HEK293T (cell line): ENCODE measurements around the gene OR5M8.

Source experiments
- CTCF ChIA-PET: fragments of 350-600 bp; formaldehyde crosslinking; extraction: SDS; loops from one replicate; lab custom pipeline; 2021; ENCODE audit warnings: antibody characterized with exemption, inconsistent platforms; lab: Yijun Ruan, JAX
- POLR2A ChIA-PET: fragments of 350-600 bp; formaldehyde crosslinking; extraction: SDS; loops from one replicate; lab custom pipeline; 2020; ENCODE audit warnings: antibody characterized with exemption, inconsistent platforms; lab: Yijun Ruan, JAX
- DNase-seq: peaks from one replicate; pipeline ENCODE4 v3.0.0; 2012; ENCODE audit warnings: mixed read lengths; ENCODE audit errors: extremely low spot score
- BHLHE40 ChIP-seq: fragments of 450-650 bp; IDR thresholded peaks from 2 replicates; pipeline ENCODE4 v1.6.1; 2016; ENCODE audit warnings: mild to moderate bottlenecking, moderate library complexity, borderline replicate concordance
- CTBP1 ChIP-seq: fragments of 450-650 bp; IDR thresholded peaks from 2 replicates; pipeline ENCODE4 v1.6.1; 2016; ENCODE audit warnings: borderline replicate concordance
- ELF4 ChIP-seq: fragments of 450-650 bp; IDR thresholded peaks from 2 replicates; pipeline ENCODE4 v1.6.1; 2017; ENCODE audit warnings: antibody characterized with exemption
- HDGF ChIP-seq: fragments of 450-650 bp; IDR thresholded peaks from 2 replicates; pipeline ENCODE4 v1.6.1; 2017; ENCODE audit warnings: antibody characterized with exemption, borderline replicate concordance
- L3MBTL2 ChIP-seq: fragments of 450-650 bp; conservative IDR thresholded peaks from 2 replicates; pipeline ENCODE4 v1.6.1; 2016; ENCODE audit warnings: mild to moderate bottlenecking
- LEF1 ChIP-seq: fragments of 450-650 bp; IDR thresholded peaks from 2 replicates; pipeline ENCODE4 v1.6.1; 2017; ENCODE audit warnings: mild to moderate bottlenecking, borderline replicate concordance
- NFRKB ChIP-seq: fragments of 450-650 bp; IDR thresholded peaks from 2 replicates; pipeline ENCODE4 v1.6.1; 2016; ENCODE audit warnings: mild to moderate bottlenecking, moderate library complexity
- SP1 ChIP-seq: fragments of 450-650 bp; IDR thresholded peaks from 2 replicates; pipeline ENCODE4 v1.6.1; 2017
- SUZ12 ChIP-seq: fragments of 450-650 bp; IDR thresholded peaks from 2 replicates; pipeline ENCODE4 v1.6.1; 2016; ENCODE audit warnings: mild to moderate bottlenecking
- ZNF384 ChIP-seq: fragments of 450-650 bp; IDR thresholded peaks from 2 replicates; pipeline ENCODE4 v1.6.1; 2016

The OR5M8 gene

DNA sequence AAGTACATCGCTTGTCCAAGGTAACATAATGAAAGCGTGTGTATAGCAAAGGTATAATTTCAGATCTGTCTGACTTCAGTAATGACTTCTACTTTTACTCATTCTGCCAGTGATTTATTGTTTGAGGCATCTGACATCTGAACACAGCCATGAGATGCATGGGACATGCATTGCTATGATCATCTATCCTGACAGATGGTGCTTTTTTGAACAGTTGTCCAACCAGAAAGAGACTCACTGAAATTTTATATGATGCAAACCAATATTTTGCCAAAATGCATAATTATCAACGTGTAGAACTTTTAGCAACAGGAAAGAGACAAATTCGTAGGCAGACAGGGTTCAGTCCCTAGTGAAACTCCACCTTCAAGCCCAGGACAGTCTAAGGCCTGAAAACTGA is 37.6 kb downstream of the OR5M8 start:
- no peak for TF ChIP-seq ZNF384
- TF ChIP-seq CTBP1 = no peak
- no peak for TF ChIP-seq SUZ12
- TF ChIP-seq HDGF = no peak
- TF ChIP-seq NFRKB = no peak
- TF ChIP-seq ELF4 = no peak
- TF ChIP-seq L3MBTL2 = no peak
- no peak for TF ChIP-seq BHLHE40
- TF ChIP-seq SP1 = no peak
- TF ChIP-seq LEF1 = no peak
- no peak for DNase-seq
- ChIA-PET CTCF (no interaction called here), POLR2A (no interaction called here)
